Astrocyte (in vitro differentiated cells and primary cell): ENCODE results near the gene USP15. TPM values are rescaled to one million over a fixed set of nuclear protein-coding genes. Genes with fewer than 3 reads are reported as not detected.
"Not testable (repeated sequence)": the region's sequence is repeated elsewhere in the genome, so short reads cannot be mapped to it uniquely, and the experiment has no call there.

Source experiments
- DNase-seq: peaks from one replicate; pipeline ENCODE4 v3.0.0-alpha.2; 2010; ENCODE audit warnings: low read depth
- FAIRE-seq: peaks from 2 replicates; lab custom pipeline; 2011; peaks lifted over from hg19 to GRCh38; lab: Jason Lieb, UNC
- H2AFZ ChIP-seq: 2 replicates; pipeline ENCODE4 v1.6.0; 2012; ENCODE audit warnings: low read depth, low read length, inconsistent platforms
- H3K27ac ChIP-seq: 2 replicates; pipeline ENCODE4 v1.5.1; 2011; ENCODE audit warnings: low read depth, low read length, inconsistent platforms
- H3K27me3 ChIP-seq: 2 replicates; pipeline ENCODE4 v1.6.0; 2011; ENCODE audit warnings: low read length, inconsistent platforms; ENCODE audit not compliant: insufficient read depth
- H3K36me3 ChIP-seq: 2 replicates; pipeline ENCODE4 v1.5.1; 2011; ENCODE audit warnings: low read length, inconsistent platforms; ENCODE audit not compliant: insufficient read depth
- H3K4me1 ChIP-seq: 2 replicates; pipeline ENCODE4 v1.5.1; 2011; ENCODE audit warnings: low read length, inconsistent platforms; ENCODE audit not compliant: insufficient read depth
- H3K4me2 ChIP-seq: 2 replicates; pipeline ENCODE4 v1.6.0; 2012; ENCODE audit warnings: low read length, inconsistent platforms
- H3K4me3 ChIP-seq: 2 replicates; pipeline ENCODE4 v1.5.1; 2011; ENCODE audit warnings: low read depth, mild to moderate bottlenecking, low read length, inconsistent platforms; ENCODE audit not compliant: insufficient read depth
- H3K79me2 ChIP-seq: 2 replicates; pipeline ENCODE4 v1.6.0; 2012; ENCODE audit warnings: mild to moderate bottlenecking, low read length, inconsistent platforms; ENCODE audit not compliant: insufficient read depth
- H3K9ac ChIP-seq: 2 replicates; pipeline ENCODE4 v1.6.0; 2012; ENCODE audit warnings: mild to moderate bottlenecking, low read length, inconsistent platforms
- H3K9me3 ChIP-seq: 2 replicates; pipeline ENCODE4 v1.5.1; 2012; ENCODE audit warnings: low read depth, mild to moderate bottlenecking, low read length, inconsistent platforms; ENCODE audit not compliant: insufficient read depth
- H4K20me1 ChIP-seq: 2 replicates; pipeline ENCODE4 v1.6.0; 2012; ENCODE audit warnings: low read length, inconsistent platforms; ENCODE audit not compliant: insufficient read depth
- H3K27ac Mint-ChIP-seq: one replicate; pipeline ENCODE4 v1.8.0; 2021; ENCODE audit warnings: mild to moderate bottlenecking, mixed read lengths; ENCODE audit not compliant: unreplicated experiment
- H3K27me3 Mint-ChIP-seq: one replicate; pipeline ENCODE4 v1.8.0; 2021; ENCODE audit warnings: low read depth, mixed read lengths; ENCODE audit not compliant: unreplicated experiment
- H3K36me3 Mint-ChIP-seq: one replicate; pipeline ENCODE4 v1.8.0; 2021; ENCODE audit warnings: low read depth, mixed read lengths; ENCODE audit not compliant: unreplicated experiment
- H3K4me1 Mint-ChIP-seq: one replicate; pipeline ENCODE4 v1.8.0; 2021; ENCODE audit warnings: low read depth, mixed read lengths; ENCODE audit not compliant: unreplicated experiment
- H3K4me3 Mint-ChIP-seq: one replicate; pipeline ENCODE4 v1.8.0; 2021; ENCODE audit warnings: mild to moderate bottlenecking, moderate library complexity, mixed read lengths; ENCODE audit not compliant: unreplicated experiment
- H3K9me3 Mint-ChIP-seq: one replicate; pipeline ENCODE4 v1.8.0; 2021; ENCODE audit warnings: mild to moderate bottlenecking, mixed read lengths; ENCODE audit not compliant: unreplicated experiment
- EZH2 ChIP-seq: IDR thresholded peaks from 2 replicates; pipeline ENCODE4 v1.6.1; 2012; ENCODE audit warnings: mild to moderate bottlenecking, low read length, inconsistent platforms; ENCODE audit not compliant: insufficient read depth
- total RNA-seq: library from RNA; stranded (reverse); gene quantifications from 2 replicates; pipeline ENCODE4 v1.2.1, GENCODE V29; 2021
- TF ChIP-seq, protein P1 (sequence below): IDR thresholded peaks from 2 replicates; pipeline ENCODE4 v1.5.1; 2011; ENCODE audit warnings: low read depth, mild to moderate bottlenecking, inconsistent platforms, low read length, moderate library complexity; ENCODE audit not compliant: insufficient read depth

Gene USP15
- total RNA-seq, 1 donor from 2014 or later = 81.9 TPM

DNA sequence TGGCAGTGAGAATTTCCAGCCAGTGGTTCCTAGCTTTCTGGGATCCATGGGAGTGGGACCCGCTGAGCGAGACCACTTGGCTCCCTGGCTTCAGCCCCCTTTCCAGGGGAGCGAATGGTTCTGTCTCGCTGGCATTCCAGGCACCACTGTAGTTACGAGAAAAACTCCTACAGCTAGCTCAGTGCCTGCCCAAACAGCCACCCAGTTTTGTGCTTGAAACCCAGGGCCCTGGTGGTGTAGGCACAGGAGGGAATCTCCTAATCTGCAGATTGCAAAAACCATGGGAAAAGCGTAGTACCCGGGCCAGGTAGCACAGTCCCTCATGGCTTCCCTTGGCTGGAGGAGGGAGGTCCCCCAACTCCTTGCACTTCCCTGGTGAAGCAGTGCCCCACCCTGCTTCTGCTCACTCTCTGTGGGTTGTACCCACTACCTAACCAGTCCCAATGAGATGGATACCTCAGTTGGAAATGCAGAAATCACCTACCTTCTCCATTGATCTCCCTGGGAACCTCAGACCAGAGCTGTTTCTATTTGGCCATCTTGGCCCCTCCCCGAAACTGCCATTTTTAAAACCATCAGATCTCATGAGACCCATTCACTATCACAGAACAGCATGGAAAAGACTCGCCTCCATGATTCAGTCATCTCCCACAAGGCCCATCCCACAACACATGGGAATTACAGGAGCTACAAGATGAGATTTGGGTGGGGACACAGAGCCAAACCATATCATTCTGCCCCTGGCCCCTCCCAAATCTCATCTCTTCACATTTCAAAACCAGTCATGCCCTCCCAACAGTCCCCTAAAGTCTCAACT lies 83.3 kb downstream of the USP15 start:
- peaks cover 11% of the 10 kb centered on the region for H4K20me1 ChIP-seq
- not testable (repeated sequence) for H3K9me3 ChIP-seq, H3K4me1 Mint-ChIP-seq, H3K4me1 ChIP-seq, H3K4me2 ChIP-seq, H3K4me3 Mint-ChIP-seq, H3K36me3 ChIP-seq, FAIRE-seq, H3K27me3 ChIP-seq, H2AFZ ChIP-seq, DNase-seq, H3K27me3 Mint-ChIP-seq, H3K9ac ChIP-seq, H3K9me3 Mint-ChIP-seq, H3K4me3 ChIP-seq, H3K27ac ChIP-seq, H3K27ac Mint-ChIP-seq
- peaks cover 16% of the 10 kb centered on the region for H3K79me2 ChIP-seq
- H3K36me3 Mint-ChIP-seq = peaks cover 38% of the 10 kb centered on the region

DNA sequence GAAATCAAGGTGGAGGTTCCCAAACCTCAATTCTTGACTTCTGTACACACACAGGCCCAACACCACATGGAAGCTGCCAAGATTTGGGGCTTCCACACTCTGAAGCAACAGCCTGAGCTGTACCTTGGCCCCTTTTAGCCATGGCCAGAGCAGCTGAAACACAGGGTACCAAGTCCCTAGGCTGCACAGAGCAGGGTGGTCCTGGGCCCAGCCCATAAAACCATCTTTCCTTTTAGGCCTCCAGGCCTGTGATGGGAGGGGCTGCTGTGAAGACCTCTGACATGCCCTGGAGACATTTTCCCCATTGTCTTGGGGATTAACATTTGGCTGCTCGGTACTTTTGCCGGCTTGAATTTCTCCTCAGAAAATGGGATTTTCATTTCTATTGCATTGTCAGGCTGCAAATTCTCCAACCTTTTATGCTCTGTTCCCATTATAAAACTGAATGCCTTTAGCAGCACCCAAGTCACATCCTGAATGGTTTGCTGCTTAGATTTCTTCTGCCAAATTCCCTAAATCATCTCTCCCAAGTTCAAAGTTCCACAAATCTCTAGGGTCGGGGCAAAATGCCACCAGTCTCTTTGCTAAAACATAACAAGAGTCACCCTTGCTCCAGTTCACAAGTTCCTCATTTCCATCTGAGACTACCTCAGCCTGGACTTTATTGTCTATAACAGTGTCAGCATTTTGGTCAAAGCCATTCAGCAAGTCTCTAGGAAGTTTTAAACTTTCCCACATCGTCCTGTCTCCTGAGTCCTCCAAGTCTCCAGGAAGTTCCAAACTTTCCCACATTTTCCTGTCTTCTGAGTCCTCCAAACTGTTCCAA lies 84.7 kb downstream of the USP15 start:
- not testable (repeated sequence) for H2AFZ ChIP-seq, DNase-seq, H3K27ac ChIP-seq, H3K79me2 ChIP-seq, H3K4me1 ChIP-seq, H3K4me3 ChIP-seq, H3K4me2 ChIP-seq, H3K27me3 Mint-ChIP-seq, H3K27ac Mint-ChIP-seq, H3K4me3 Mint-ChIP-seq, H3K9me3 ChIP-seq, H3K36me3 ChIP-seq, H3K4me1 Mint-ChIP-seq, H3K27me3 ChIP-seq, H3K9ac ChIP-seq, FAIRE-seq, H3K9me3 Mint-ChIP-seq
- peaks cover 37% of the 10 kb centered on the region for H3K36me3 Mint-ChIP-seq
- H4K20me1 ChIP-seq = peaks cover 11% of the 10 kb centered on the region

DNA sequence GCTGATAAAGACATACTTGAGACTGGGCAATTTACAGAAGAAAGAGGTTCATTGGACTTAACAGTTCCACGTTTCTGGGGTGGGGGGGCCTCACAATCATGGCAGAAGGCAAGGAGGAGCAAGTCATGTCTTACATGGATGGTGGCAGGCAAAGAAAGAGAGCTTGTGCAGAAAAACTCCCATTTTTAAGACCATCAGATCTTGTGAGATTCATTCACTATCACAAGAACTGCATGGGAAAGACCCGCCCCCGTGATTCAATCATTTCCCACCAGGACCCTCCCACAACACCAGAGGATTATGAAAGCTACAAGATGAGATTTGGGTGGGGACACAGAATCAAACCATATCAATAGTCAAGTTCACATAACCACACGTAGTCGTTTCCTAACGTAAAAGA lies 85.5 kb downstream of the USP15 start:
- H3K4me3 Mint-ChIP-seq = no peak overlapping the region
- peaks cover 7% of the 10 kb centered on the region for H3K9me3 Mint-ChIP-seq

More for the DNA sequence above, 85.5 kb downstream of the USP15 start:
- H4K20me1 ChIP-seq = peaks cover 8% of the 10 kb centered on the region
- peaks cover 5% of the 10 kb centered on the region for H3K79me2 ChIP-seq
- DNase-seq (no peak), FAIRE-seq (no peak)
- no peak overlapping the region for H3K4me3 ChIP-seq
- H3K27me3 ChIP-seq = no peaks in the 10 kb centered on the region
- H3K27me3 Mint-ChIP-seq = no peaks in the 10 kb centered on the region
- no peaks in the 10 kb centered on the region for H3K9me3 ChIP-seq
- H3K4me1 Mint-ChIP-seq = no peaks in the 10 kb centered on the region
- TF ChIP-seq, protein P1, sequence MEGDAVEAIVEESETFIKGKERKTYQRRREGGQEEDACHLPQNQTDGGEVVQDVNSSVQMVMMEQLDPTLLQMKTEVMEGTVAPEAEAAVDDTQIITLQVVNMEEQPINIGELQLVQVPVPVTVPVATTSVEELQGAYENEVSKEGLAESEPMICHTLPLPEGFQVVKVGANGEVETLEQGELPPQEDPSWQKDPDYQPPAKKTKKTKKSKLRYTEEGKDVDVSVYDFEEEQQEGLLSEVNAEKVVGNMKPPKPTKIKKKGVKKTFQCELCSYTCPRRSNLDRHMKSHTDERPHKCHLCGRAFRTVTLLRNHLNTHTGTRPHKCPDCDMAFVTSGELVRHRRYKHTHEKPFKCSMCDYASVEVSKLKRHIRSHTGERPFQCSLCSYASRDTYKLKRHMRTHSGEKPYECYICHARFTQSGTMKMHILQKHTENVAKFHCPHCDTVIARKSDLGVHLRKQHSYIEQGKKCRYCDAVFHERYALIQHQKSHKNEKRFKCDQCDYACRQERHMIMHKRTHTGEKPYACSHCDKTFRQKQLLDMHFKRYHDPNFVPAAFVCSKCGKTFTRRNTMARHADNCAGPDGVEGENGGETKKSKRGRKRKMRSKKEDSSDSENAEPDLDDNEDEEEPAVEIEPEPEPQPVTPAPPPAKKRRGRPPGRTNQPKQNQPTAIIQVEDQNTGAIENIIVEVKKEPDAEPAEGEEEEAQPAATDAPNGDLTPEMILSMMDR = no peak
- TF ChIP-seq EZH2 = no peak
- H3K27ac Mint-ChIP-seq = no peak overlapping the region
- H3K9ac ChIP-seq = no peak overlapping the region
- no peak overlapping the region for H2AFZ ChIP-seq
- peaks cover 2% of the 10 kb centered on the region for H3K36me3 ChIP-seq
- peaks cover 32% of the 10 kb centered on the region for H3K36me3 Mint-ChIP-seq
- no peak overlapping the region for H3K27ac ChIP-seq
- H3K4me2 ChIP-seq = no peak overlapping the region
- peaks cover 10% of the 10 kb centered on the region for H3K4me1 ChIP-seq
